ENCODE measurements around the gene PRIM2. TPM values are rescaled to one million over a fixed set of nuclear protein-coding genes. Genes with fewer than 3 reads are reported as not detected.
"Not testable (repeated sequence)": the region's sequence is repeated elsewhere in the genome, so short reads cannot be mapped to it uniquely, and the experiment has no call there.

The PRIM2 gene
- total and polyA plus RNA-seq, 2 experiments from 2014 or later = 45.5 to 75.2 TPM

- TF ChIP-seq ZNF331 (CRISPR knock-in tag; IDR thresholded peaks at IDR 0.05; ENCODE audit: low read depth) = no peak
- no peak for TF ChIP-seq EZH2 (IDR thresholded peaks at IDR 0.05; ENCODE audit: low read depth, unreplicated experiment)
- no peak for TF ChIP-seq POLR2AphosphoS5 (IDR thresholded peaks at IDR 0.05; ENCODE audit: low read depth)
Measured at GRCh38 chr6:57434944-57435343, 117.5 kb downstream of the PRIM2 start (continued).

DNA sequence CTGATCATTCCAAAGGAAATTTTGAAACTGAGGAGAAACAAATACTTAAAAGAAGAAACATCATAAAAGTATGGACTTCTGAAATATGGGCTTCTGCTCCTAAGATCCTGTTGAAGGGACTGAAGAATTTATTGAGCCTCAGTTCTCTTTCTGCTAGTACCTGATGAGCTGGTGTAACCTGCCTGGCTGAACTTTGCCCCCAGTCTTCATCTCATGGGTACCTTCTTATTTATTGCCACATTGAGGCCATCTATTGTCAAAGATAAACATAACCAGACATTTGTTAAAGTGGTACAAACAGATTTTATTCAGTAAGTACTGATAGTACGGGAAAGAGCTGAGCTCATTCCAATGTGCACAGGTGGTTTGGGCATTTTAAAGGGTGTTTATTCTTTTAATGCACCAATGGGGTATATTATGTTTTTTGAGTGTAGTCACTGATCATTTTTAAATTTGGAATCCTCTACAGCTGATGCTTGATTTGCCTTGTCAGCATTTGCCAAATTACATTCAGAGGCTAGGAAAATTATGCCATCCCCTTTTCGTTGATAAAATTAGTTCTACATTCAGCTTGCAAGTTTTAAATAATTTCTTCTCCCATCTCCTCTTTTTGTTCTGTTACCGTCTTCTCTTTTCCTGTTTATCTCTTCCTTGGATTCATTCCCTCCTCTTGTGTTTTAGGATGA lies 118.2 kb downstream of the PRIM2 start:
- no peaks in the 10 kb centered on the region for H3K27me3 ChIP-seq (ENCODE audit: insufficient read depth)
- peak overlapping the region; percentile 43; the same call in 1 of the 2 replicates for H3K27ac Mint-ChIP-seq
- TF ChIP-seq ZNF114 (CRISPR knock-in tag; IDR thresholded peaks at IDR 0.05) = no peak
- TF ChIP-seq ETS1 (IDR thresholded peaks at IDR 0.05) = no peak
- TF ChIP-seq EZH2phosphoT487 (IDR thresholded peaks at IDR 0.05; ENCODE audit: unreplicated experiment) = no peak
- no peak for TF ChIP-seq CREB1 (CRISPR knock-in tag; IDR thresholded peaks at IDR 0.05; ENCODE audit: low read depth)
- TF ChIP-seq EZH2 (IDR thresholded peaks at IDR 0.05; ENCODE audit: low read depth, unreplicated experiment) = no peak
- H3F3A ChIP-seq (replicated peaks; ENCODE audit: low read depth) = no peaks in the 10 kb centered on the region
- H3K4me1 Mint-ChIP-seq = peaks cover 44% of the 10 kb centered on the region
- no peaks in the 10 kb centered on the region for H3K9me3 Mint-ChIP-seq
- H3K4me1 ChIP-seq (ENCODE audit: insufficient read depth) = peaks cover 23% of the 10 kb centered on the region
- ATAC-seq (no peak), DNase-seq (ENCODE audit: low spot score) (no peak)
- no peak overlapping the region for H3K4me3 ChIP-seq
- peaks cover 5% of the 10 kb centered on the region for H3K79me2 ChIP-seq (replicated peaks; ENCODE audit: insufficient read depth)
- H3K27me3 Mint-ChIP-seq (ENCODE audit: insufficient read depth, low read depth, poor library complexity) = peaks cover 5% of the 10 kb centered on the region
- no peak overlapping the region for H2AFZ ChIP-seq
- 0 out of 2 replicates have a peak overlapping the region, but pooled peaks have one; percentile 45 for H3K27ac ChIP-seq (ENCODE audit: low read depth)
- no peaks in the 10 kb centered on the region for H3K36me3 ChIP-seq (ENCODE audit: insufficient read depth)
- H3K36me3 Mint-ChIP-seq (ENCODE audit: low read depth) = no peaks in the 10 kb centered on the region
- no peaks in the 10 kb centered on the region for H4K20me1 ChIP-seq (replicated peaks; ENCODE audit: insufficient read depth)
- no peaks in the 10 kb centered on the region for H3K9me2 ChIP-seq (ENCODE audit: insufficient read depth)
- H3K4me3 Mint-ChIP-seq = no peak overlapping the region
- H3K4me2 ChIP-seq = no peak overlapping the region

GRCh38 chr6:57440735-57441134 lies 123.3 kb downstream of the PRIM2 start:
- H3F3A ChIP-seq (replicated peaks; ENCODE audit: low read depth); H3K27me3 ChIP-seq (ENCODE audit: insufficient read depth); H3K36me3 Mint-ChIP-seq (ENCODE audit: low read depth); ATAC-seq; H3K4me3 Mint-ChIP-seq; H2AFZ ChIP-seq; H3K4me3 ChIP-seq; H3K9me2 ChIP-seq (ENCODE audit: insufficient read depth); DNase-seq (ENCODE audit: low spot score); H3K36me3 ChIP-seq (ENCODE audit: insufficient read depth); H3K27me3 Mint-ChIP-seq (ENCODE audit: insufficient read depth, low read depth, poor library complexity); H4K20me1 ChIP-seq (replicated peaks; ENCODE audit: insufficient read depth); H3K4me2 ChIP-seq; H3K9me3 Mint-ChIP-seq: not testable (repeated sequence)
- Histone ChIP-seq H3K27ac (ENCODE audit: low read depth) (peak overlapping the region; percentile 72; the same call in 1 of the 2 replicates), H3K4me1 (ENCODE audit: insufficient read depth) (peaks cover 18% of the 10 kb centered on the region), H3K79me2 (replicated peaks; ENCODE audit: insufficient read depth) (peaks cover 23% of the 10 kb centered on the region)
- Mint-ChIP-seq H3K4me1 (peaks cover 42% of the 10 kb centered on the region), H3K27ac (0 out of 2 replicates have a peak overlapping the region, but pooled peaks have one; percentile 56)

DNA sequence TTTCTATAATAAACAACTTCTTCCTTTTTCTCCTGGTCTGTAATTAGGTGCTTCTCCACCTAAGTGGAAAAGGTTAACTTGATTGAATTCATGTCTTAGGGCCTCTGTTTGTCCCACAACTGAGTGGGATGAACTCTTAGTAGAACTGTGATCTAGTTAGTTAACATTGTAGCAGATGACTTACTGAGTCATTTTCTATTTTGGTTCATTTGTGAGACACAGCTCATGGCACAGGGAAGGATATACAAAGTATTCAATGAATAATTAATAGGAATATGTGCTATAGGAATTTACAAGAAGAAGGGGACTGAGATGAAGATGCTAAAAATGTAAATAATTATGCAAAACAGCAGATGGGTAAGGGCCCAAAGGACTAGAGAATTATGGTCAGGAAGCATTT lies 124.7 kb downstream of the PRIM2 start:
- not testable (repeated sequence) for H4K20me1 ChIP-seq (replicated peaks; ENCODE audit: insufficient read depth); H3K4me3 Mint-ChIP-seq; H3K4me2 ChIP-seq; H3K27me3 ChIP-seq (ENCODE audit: insufficient read depth); H3K9me2 ChIP-seq (ENCODE audit: insufficient read depth); ATAC-seq; H3K27ac ChIP-seq (ENCODE audit: low read depth); H3K9me3 Mint-ChIP-seq; H3K4me3 ChIP-seq; H3K27ac Mint-ChIP-seq; H2AFZ ChIP-seq; H3K27me3 Mint-ChIP-seq (ENCODE audit: insufficient read depth, low read depth, poor library complexity); H3F3A ChIP-seq (replicated peaks; ENCODE audit: low read depth); H3K36me3 ChIP-seq (ENCODE audit: insufficient read depth); DNase-seq (ENCODE audit: low spot score); H3K36me3 Mint-ChIP-seq (ENCODE audit: low read depth)
- peaks cover 35% of the 10 kb centered on the region for H3K4me1 Mint-ChIP-seq
- Histone ChIP-seq H3K79me2 (replicated peaks; ENCODE audit: insufficient read depth) (peaks cover 30% of the 10 kb centered on the region), H3K4me1 (ENCODE audit: insufficient read depth) (peaks cover 18% of the 10 kb centered on the region)

DNA sequence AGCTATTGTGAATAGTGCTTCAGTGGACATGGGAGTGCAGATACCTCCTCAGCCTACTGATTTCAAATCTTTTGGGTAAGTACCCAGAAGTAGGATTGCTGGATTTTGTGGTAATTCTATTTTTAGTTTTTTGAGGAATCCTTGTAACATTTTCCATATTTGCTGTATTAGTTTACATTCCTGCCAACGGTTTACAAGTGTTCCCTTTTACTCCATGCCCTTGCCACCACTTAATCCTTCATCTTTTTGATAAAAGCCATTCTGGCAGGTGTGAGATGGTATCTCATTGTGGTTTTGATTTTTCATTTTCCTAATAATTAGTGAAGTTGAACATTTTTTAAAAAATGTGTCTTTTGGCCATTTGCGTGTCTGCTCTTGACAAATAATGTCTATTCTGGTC lies 125.8 kb downstream of the PRIM2 start:
- H3K4me3 Mint-ChIP-seq, ATAC-seq: not testable (repeated sequence)
- peak overlapping the region; percentile 36 for H3K27ac Mint-ChIP-seq

DNA sequence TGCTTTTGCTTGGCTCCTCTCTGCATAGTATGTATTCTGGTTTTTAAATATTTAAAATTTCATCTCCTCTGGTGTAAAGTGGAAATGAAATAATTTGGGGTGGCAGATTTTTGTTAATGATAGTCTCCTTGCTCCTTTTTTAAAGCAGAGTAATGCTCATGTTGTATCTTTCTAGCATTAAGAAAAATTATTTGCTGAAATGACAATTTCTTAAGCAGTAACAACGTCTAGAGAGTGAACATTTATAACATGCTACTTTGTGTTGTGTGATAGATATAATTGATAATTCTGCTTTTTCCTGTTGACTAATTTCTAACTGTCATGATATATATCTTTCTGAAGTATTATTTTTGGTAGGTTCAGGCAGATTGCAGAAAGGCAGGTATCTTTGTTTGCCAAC lies 127.4 kb downstream of the PRIM2 start:
- Histone ChIP-seq H3K79me2 (replicated peaks; ENCODE audit: insufficient read depth) (peaks cover 32% of the 10 kb centered on the region), H3K4me1 (ENCODE audit: insufficient read depth) (peaks cover 18% of the 10 kb centered on the region)
- not testable (repeated sequence) for H3F3A ChIP-seq (replicated peaks; ENCODE audit: low read depth); H3K36me3 ChIP-seq (ENCODE audit: insufficient read depth); H3K27ac Mint-ChIP-seq; H3K4me2 ChIP-seq; H3K27me3 ChIP-seq (ENCODE audit: insufficient read depth); ATAC-seq; H3K4me3 ChIP-seq; H3K27ac ChIP-seq (ENCODE audit: low read depth); H4K20me1 ChIP-seq (replicated peaks; ENCODE audit: insufficient read depth); DNase-seq (ENCODE audit: low spot score); H2AFZ ChIP-seq; H3K4me3 Mint-ChIP-seq; H3K27me3 Mint-ChIP-seq (ENCODE audit: insufficient read depth, low read depth, poor library complexity); H3K9me2 ChIP-seq (ENCODE audit: insufficient read depth)
- H3K9me3 Mint-ChIP-seq = peaks cover 14% of the 10 kb centered on the region
- H3K36me3 Mint-ChIP-seq (ENCODE audit: low read depth) = peaks cover 18% of the 10 kb centered on the region
- peaks cover 40% of the 10 kb centered on the region for H3K4me1 Mint-ChIP-seq

More for the DNA sequence above, 125.8 kb downstream of the PRIM2 start:
- not testable (repeated sequence) for H3F3A ChIP-seq (replicated peaks; ENCODE audit: low read depth); H3K9me2 ChIP-seq (ENCODE audit: insufficient read depth); H3K27me3 ChIP-seq (ENCODE audit: insufficient read depth); H4K20me1 ChIP-seq (replicated peaks; ENCODE audit: insufficient read depth); H3K27me3 Mint-ChIP-seq (ENCODE audit: insufficient read depth, low read depth, poor library complexity); H3K4me2 ChIP-seq; H3K36me3 ChIP-seq (ENCODE audit: insufficient read depth); H3K4me3 ChIP-seq; H2AFZ ChIP-seq; H3K27ac ChIP-seq (ENCODE audit: low read depth); DNase-seq (ENCODE audit: low spot score)
- Mint-ChIP-seq H3K36me3 (ENCODE audit: low read depth) (peaks cover 16% of the 10 kb centered on the region), H3K9me3 (peaks cover 12% of the 10 kb centered on the region), H3K4me1 (peaks cover 33% of the 10 kb centered on the region)
- peaks cover 18% of the 10 kb centered on the region for H3K4me1 ChIP-seq (ENCODE audit: insufficient read depth)
- H3K79me2 ChIP-seq (replicated peaks; ENCODE audit: insufficient read depth) = peaks cover 31% of the 10 kb centered on the region

Data from GM23338 (cell line).